NCI-H82 treated with DMSO at 0.1 percent for 48 hours (cell line): Measurements from ENCODE around the gene UBE2Q1.
"Not testable (repeated sequence)": the region's sequence is repeated elsewhere in the genome, so short reads cannot be mapped to it uniquely, and the experiment has no call there.

Experiments used
- DNase-seq: peaks from one replicate; lab custom pipeline; 2025; ENCODE audit not compliant: unreplicated experiment; lab: John Stamatoyannopoulos, UW

UBE2Q1 gene

DNA sequence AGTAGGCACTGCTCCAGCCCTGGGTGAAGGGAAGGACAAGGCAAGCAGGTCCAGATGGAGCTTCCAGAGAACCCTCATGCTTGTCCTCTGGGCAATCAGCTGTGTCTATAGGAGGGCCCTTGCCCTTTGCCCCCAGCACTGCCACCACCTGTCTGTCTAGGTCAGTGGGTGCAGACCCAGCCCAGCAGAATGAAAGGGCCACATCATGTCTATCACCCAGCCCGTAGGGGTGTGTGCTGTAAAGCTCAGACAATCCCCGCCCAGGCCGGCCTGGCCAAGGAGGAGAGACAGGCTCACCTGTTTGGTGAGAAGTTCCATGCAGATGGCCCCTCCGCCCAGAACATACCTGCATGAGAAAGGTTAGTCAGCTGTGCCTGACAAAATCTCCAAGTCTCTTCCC lies 7.0 kb downstream of the UBE2Q1 start:
- no peak for DNase-seq

- no peak for DNase-seq
Observed at GRCh38 chr1:154550657-154551056, 7.8 kb downstream of the UBE2Q1 start.

DNA sequence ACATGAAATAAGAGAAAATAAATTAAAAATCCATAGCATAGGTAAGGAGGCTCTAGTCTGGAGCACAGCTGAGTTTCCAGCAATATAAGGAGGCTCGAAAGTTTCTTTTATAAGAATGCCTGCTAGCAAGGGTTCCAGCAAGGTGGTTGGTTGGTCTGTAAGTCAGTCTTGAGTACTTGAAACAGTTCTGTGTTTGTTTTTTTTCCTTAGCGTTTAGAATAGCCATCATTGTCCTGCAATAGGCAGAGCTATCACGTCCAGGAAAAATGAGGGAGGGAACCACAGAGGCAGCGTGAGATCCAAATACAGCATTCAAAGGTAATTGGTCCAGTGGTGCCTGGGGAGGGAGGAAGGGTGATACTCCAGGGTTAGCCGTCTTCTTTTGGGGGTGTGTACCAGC lies 8.4 kb downstream of the UBE2Q1 start:
- no peak for DNase-seq

GRCh38 chr1:154549202-154549770 lies 9.2 kb downstream of the UBE2Q1 start:
- DNase-seq, result no peak

- no peak for DNase-seq
Observed at GRCh38 chr1:154548028-154548427, 10.4 kb downstream of the UBE2Q1 start.

GRCh38 chr1:154547105-154547732 lies 11.2 kb downstream of the UBE2Q1 start:
- DNase-seq, result no peak

DNA sequence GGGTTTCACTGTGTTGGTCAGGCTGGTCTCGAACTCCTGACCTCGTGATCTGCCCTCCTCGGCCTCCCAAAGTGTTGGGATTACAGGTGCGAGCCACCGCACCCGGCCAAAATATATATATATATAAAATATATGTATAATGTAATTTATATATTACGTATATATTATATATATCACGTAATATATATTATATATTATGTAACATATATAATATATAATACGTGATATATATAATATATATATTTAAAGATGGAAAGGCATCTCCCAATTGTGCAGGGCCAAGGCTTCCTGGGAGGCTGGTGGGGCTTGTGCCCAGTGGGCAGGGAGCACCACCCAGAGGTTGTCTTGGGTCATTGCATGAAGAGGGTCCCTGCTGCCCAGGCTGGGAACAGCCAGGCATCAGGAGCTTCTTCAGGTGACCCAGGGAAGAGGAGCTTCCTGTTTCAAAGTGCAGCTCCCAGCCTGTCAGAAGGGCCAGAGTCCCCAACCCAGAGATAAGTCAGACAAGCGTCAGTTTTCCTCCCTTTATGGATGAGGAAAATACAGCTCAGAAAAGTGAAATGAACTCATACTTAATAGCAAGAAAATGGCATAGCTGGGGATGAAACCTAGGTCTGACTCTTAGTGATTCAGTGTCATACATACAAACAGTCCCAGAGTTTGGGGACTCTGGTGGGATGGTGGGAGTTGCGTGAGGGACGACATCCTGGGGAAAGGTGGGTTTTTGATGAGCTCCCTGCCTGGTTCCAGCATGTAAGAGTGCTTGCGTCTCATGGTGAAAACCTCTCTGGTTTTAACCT lies 12.0 kb downstream of the UBE2Q1 start:
- peak; percentile 27 for DNase-seq

- DNase-seq, result no peak
Observed at GRCh38 chr1:154541231-154541630, 17.2 kb downstream of the UBE2Q1 start.

DNA sequence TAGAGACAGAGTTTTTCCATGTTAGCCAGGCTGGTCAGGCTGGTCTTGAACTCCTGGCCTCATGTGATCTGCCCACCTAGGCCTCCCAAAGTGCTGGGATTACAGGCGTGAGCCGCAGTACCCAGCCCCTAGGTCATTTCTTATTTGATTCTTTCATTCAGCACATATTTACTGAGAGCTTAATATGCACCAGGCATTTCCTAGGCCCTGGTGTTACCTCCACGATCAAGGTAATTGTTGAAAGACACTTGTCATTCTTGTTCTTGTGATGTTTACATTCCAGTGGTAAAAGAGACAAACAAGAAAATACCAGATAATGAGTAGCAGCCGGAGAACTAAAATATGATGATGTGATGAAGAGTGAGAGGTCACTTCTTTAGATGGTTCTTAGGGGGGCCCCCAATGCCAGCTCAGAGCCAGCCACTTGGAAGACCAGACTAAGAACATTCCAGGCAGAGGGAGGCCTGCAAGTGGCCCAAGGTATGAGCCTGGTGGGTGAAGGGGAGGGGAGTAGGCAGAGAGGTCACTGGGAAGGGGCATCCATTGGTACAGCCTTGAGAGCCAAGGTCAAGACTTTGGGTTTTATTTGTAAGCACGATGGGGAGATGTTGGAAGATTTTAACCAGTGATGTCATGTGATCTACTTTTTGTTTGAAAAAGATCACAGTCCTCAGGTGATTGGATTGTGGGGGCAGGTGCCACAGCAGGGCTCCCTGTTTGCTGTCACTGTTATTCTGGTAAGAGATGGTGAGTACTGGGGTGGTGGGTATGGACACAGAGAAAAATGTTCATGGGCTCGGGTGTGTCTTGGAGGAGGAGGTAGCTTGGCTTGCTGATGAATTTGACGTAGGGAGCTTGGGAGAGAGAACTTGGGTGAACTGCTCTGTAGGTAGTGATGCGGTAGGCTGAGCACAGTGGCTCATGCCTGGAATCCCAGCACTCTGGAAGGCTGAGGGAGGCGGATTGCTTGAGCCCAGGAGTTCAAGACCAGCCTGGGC lies 18.7 kb downstream of the UBE2Q1 start:
- DNase-seq, result no peak

DNA sequence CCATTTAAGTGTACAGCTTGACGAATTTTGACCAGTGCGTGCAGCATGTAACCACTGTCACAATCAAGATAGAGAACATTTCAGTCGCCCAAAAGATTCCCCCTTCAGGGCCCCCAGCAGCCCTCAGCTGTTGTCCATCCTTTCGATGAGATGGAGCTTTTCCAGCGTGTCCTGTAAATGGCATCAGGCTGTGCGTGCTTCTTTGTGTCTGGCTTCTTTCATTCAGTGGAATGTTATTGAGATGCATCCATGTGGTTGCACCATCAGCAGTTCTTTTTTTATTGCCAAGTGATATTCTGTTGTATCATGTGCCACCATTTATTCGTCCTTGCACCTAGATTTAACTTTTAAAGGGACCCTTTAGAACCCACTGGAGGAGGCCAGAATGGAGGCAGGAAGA lies 21.9 kb downstream of the UBE2Q1 start:
- DNase-seq, result no peak

GRCh38 chr1:154533952-154534844 lies 24.3 kb downstream of the UBE2Q1 start:
- DNase-seq, result peak; percentile 25

DNA sequence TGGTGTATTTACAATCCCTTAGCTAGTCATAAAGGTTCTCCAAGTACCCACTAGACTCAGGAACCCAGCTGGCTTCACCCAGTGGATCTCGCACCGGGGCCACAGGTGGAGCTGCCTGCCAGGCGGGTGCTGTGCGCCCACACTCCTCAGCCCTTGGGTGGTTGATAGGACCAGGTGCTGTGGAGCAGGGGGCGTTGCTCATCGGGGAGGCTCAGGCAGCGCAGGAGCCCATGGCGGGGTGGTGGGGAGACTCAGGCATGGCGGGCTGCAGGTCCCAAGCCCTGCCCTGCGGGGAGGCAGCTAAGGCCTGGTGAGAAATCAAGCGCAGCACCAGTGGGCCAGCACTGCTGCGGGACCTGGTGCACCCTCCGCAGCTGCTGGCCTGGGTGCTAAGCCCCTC lies 26.5 kb downstream of the UBE2Q1 start:
- DNase-seq, result not testable (repeated sequence)

GRCh38 chr1:154529308-154529707 lies 29.2 kb downstream of the UBE2Q1 start:
- no peak for DNase-seq

GRCh38 chr1:154527192-154527591 lies 31.3 kb downstream of the UBE2Q1 start:
- no peak for DNase-seq

DNA sequence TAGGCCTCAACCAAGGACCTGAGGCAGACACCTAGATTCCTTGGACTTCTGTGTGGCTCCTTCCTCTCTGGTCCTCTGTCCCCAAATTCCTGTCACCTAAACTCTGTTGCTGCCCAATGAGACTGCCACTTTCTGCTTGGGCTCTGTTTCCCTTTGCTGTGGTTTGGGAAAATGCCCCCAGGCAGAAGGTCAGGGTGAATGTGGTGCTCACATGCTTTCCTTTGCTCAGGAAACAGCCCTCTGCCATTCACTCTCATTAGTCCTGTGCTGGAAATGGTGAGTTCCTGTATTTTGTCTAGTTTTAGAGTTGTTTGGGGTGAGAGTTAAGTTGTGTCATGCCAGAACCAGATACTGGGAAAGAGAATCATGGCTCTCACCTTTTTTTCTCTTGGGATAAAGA lies 33.6 kb downstream of the UBE2Q1 start:
- DNase-seq, result no peak

GRCh38 chr1:154521695-154522094 lies 36.8 kb downstream of the UBE2Q1 start:
- no peak for DNase-seq

DNA sequence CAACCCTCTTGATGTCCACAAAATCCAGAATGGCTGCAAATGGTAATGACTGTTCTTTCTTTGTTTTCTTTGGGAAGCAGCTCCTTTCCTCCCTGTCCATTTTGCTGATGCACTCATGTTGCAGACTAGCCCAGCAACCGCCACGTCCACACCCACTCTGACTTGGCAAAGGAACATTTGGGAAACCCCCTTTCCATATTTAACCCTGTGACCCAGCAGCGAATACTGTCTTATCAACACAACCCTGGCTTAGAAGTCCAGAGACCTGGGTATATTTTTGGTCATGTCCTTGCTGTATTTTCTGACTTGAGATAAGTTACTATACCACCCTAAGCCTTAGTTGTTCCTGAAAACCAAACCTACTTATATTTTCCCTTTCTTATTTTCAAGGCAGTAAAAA lies 38.1 kb downstream of the UBE2Q1 start:
- DNase-seq, result no peak

- no peak for DNase-seq
Observed at GRCh38 chr1:154519591-154519991, 38.9 kb downstream of the UBE2Q1 start.

GRCh38 chr1:154517661-154518060 lies 40.8 kb downstream of the UBE2Q1 start:
- DNase-seq, result no peak

- DNase-seq, result no peak
Observed at GRCh38 chr1:154514066-154514553, 44.4 kb downstream of the UBE2Q1 start.
